Measurements from ENCODE around the gene MMADHC. TPM values are rescaled to one million over a fixed set of nuclear protein-coding genes. Genes with fewer than 3 reads are reported as not detected.

Gene MMADHC
- total and polyA plus RNA-seq, 9 donors, result 67.0 to 81.0 (median 73.5) TPM

GRCh38 chr2:149559341-149560068 lies 28.1 kb downstream of the MMADHC start:
- DNase-seq, result no peak
- H3K4me1 ChIP-seq (ENCODE audit: insufficient read depth), result no peaks in the 10 kb centered on the region
- TF ChIP-seq EP300 (IDR thresholded peaks at IDR 0.05) (no peak), POLR2A (IDR thresholded peaks at IDR 0.05) (no peak)
- TF ChIP-seq, protein P1, sequence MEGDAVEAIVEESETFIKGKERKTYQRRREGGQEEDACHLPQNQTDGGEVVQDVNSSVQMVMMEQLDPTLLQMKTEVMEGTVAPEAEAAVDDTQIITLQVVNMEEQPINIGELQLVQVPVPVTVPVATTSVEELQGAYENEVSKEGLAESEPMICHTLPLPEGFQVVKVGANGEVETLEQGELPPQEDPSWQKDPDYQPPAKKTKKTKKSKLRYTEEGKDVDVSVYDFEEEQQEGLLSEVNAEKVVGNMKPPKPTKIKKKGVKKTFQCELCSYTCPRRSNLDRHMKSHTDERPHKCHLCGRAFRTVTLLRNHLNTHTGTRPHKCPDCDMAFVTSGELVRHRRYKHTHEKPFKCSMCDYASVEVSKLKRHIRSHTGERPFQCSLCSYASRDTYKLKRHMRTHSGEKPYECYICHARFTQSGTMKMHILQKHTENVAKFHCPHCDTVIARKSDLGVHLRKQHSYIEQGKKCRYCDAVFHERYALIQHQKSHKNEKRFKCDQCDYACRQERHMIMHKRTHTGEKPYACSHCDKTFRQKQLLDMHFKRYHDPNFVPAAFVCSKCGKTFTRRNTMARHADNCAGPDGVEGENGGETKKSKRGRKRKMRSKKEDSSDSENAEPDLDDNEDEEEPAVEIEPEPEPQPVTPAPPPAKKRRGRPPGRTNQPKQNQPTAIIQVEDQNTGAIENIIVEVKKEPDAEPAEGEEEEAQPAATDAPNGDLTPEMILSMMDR (IDR thresholded peaks at IDR 0.05), result no peak
- no peak overlapping the region for H3K27ac ChIP-seq
- no peaks in the 10 kb centered on the region for H3K9me3 ChIP-seq
- 91 to 95% (median 92%) methylated on average over 5 of the region's 5 CpGs for WGBS, 3 donors
- H3K36me3 ChIP-seq, result no peaks in the 10 kb centered on the region
- H3K27me3 ChIP-seq, result no peaks in the 10 kb centered on the region
- intact Hi-C loops (cut with DNase I), result loop anchor here (5.0 to 10.0 kb wide), 2 partner anchors 542 to 545 kb away; no protein-coding TSS in a partner anchor
- H3K4me3 ChIP-seq, result no peak overlapping the region

DNA sequence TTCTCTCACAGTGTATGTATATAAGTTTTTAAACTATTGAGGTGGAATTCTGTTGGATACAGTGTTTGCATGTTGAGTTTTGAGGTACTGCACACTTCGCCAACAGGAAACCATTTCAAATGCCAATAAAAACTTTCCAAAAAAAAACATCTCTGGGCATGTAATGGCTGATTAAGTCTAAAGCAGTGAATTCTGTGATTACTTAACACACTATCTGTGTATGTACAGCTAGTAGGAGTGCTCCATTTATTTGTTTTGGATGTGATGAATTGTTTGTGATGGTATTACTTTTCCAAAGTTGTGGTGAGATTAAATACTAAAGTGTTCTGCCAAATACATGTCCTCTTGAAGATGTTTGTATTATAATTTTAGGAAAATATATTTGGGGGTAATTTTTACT lies 31.1 kb downstream of the MMADHC start:
- intact Hi-C loops (cut with DNase I), result no loop called here
- Histone ChIP-seq H3K9me3 (no peaks in the 10 kb centered on the region), H3K27ac (no peak overlapping the region), H3K27me3 (no peaks in the 10 kb centered on the region), H3K4me1 (ENCODE audit: insufficient read depth) (no peaks in the 10 kb centered on the region), H3K36me3 (no peaks in the 10 kb centered on the region), H3K4me3 (no peak overlapping the region)
- no peak for TF ChIP-seq POLR2A (IDR thresholded peaks at IDR 0.05)
- TF ChIP-seq, protein P1 (IDR thresholded peaks at IDR 0.05), result no peak
- no peak for TF ChIP-seq EP300 (IDR thresholded peaks at IDR 0.05)
- DNase-seq, result no peak
- 23 to 49% (median 37%) methylated on average over 1 of the region's 1 CpG for WGBS, 3 donors

DNA sequence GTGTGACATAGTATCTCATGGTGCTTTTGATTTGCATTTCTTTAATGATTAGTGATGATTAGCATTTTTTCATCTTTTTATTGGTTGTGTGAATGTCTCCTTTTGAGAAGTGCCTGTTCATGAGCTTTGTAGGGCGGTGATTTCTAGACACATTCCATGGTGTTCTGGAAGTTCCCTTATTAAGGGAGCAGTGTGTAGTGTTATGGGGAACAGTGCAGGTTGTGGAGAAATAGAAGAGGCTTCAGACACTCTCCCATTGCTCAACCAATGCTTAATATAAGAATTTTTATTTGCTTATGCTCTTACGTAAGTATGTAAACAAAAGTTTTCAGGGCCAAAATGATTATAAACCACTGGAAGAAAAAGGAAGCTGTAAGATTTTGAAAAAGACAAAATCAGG lies 34.7 kb downstream of the MMADHC start:
- H3K27ac ChIP-seq, result no peak overlapping the region
- 61 to 73% (median 66%) methylated on average over 2 of the region's 2 CpGs for WGBS, 3 donors
- no peaks in the 10 kb centered on the region for H3K27me3 ChIP-seq
- intact Hi-C loops (cut with DNase I), result no loop called here
- no peaks in the 10 kb centered on the region for H3K9me3 ChIP-seq
- DNase-seq, result no peak
- H3K4me3 ChIP-seq, result no peak overlapping the region
- no peaks in the 10 kb centered on the region for H3K4me1 ChIP-seq (ENCODE audit: insufficient read depth)
- no peaks in the 10 kb centered on the region for H3K36me3 ChIP-seq
- TF ChIP-seq, protein P1 (IDR thresholded peaks at IDR 0.05), result no peak
- TF ChIP-seq POLR2A (IDR thresholded peaks at IDR 0.05) (no peak), EP300 (IDR thresholded peaks at IDR 0.05) (no peak)

- 95 to 98% (median 96%) methylated on average over 4 of the region's 4 CpGs for WGBS, 3 donors
- Histone ChIP-seq H3K4me3 (no peak overlapping the region), H3K9me3 (no peaks in the 10 kb centered on the region), H3K27me3 (no peaks in the 10 kb centered on the region), H3K36me3 (no peaks in the 10 kb centered on the region), H3K27ac (no peak overlapping the region), H3K4me1 (ENCODE audit: insufficient read depth) (no peaks in the 10 kb centered on the region)
- no peak for TF ChIP-seq EP300 (IDR thresholded peaks at IDR 0.05)
- TF ChIP-seq, protein P1 (IDR thresholded peaks at IDR 0.05), result no peak
- no peak for TF ChIP-seq POLR2A (IDR thresholded peaks at IDR 0.05)
- intact Hi-C loops (cut with DNase I), result no loop called here
- no peak for DNase-seq
Measured at GRCh38 chr2:149552226-149552625, 35.3 kb downstream of the MMADHC start.
